ENCODE measurements around the gene KLK11. TPM values are rescaled to one million over a fixed set of nuclear protein-coding genes. Genes with fewer than 3 reads are reported as not detected.
A peak's percentile ranks its signal among the peaks of the same experiment; 100 is the strongest.

The KLK11 gene
- total and polyA plus RNA-seq, 2 of the 8 experiments (the other 6 are each of a cell fraction or from before 2014, with no cell fraction given): 0.45 TPM; not detected in 1

DNA sequence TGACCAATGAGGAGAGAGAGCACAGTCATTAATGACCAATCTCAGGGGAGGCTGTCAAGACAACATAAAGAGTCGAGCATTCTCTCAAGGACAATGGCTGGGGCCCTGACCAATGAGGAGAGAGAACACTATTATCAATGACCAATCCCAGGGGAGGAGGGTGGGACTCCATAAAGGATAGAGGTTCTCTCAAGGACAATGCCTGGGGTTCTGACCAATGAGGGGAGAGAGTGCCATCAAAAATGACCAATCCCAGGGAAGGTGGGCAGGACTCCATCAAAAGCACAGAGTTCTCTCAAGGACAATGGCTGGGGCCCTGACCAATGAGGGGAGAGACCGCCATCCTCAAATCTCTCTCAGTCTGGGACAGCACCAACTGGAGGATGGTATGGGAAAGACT lies 3.3 kb upstream of the KLK11 start:
- CTCF ChIA-PET (ENCODE audit: partially characterized antibody): no interaction called here
- 94% methylated on average over 2 of the region's 2 CpGs; no CpG with 5 or more reads in 1 of the 2 experiments for WGBS, 2 experiments (ENCODE audit: extremely low coverage in 1 of 2, insufficient coverage in 1 of 2, insufficient read length in 1 of 2, insufficient replicate concordance in 2 of 2, low coverage in 1 of 2, low lambda C conversion rate in 2 of 2, missing lambda C conversion rate in 1 of 2)
- POLR2A ChIA-PET (ENCODE audit: partially characterized antibody): interaction anchor here (1.0 kb wide), 2 partner anchors 10 to 13 kb away, joined by 3 read pairs; partner anchors contain the start of gene KLK10

More for the DNA sequence above, 3.3 kb upstream of the KLK11 start:
- Histone ChIP-seq H3K27ac (ENCODE audit: low read depth, low read length) (no peak overlapping the region), H2BK15ac (ENCODE audit: low read length) (no peak overlapping the region), H3K56ac (replicated peaks; ENCODE audit: insufficient read length, low read depth, low read length) (no peak overlapping the region), H3K27me3 (replicated peaks in 1 of 4; ENCODE audit: control insufficient read depth in 3 of 4, extremely low read depth in 1 of 4, insufficient read depth in 3 of 4, low read length in 3 of 4) (no peaks in the 10 kb centered on the region; a peak in 1 of 7 replicates), H2BK5ac (ENCODE audit: low read depth, low read length) (no peak overlapping the region), H4K20me1 (replicated peaks in 1 of 2; ENCODE audit: control insufficient read depth in 1 of 2, insufficient read depth in 2 of 2, low read length in 2 of 2) (no peaks in the 10 kb centered on the region), H3K18ac (ENCODE audit: extremely low read depth, low read length) (no peak overlapping the region), H3K79me1 (ENCODE audit: low read depth, low read length) (no peaks in the 10 kb centered on the region; the same call in 1 of the 2 replicates), H2AFZ (ENCODE audit: low read length) (no peak overlapping the region), H4K8ac (ENCODE audit: extremely low read depth, insufficient read depth, low read length) (no peak overlapping the region), H4K91ac (replicated peaks; ENCODE audit: insufficient read length, low read length) (no peak overlapping the region), H2BK120ac (replicated peaks; ENCODE audit: low read depth, low read length) (no peak overlapping the region), H2BK20ac (ENCODE audit: low read length) (no peak overlapping the region), H3K9me3 (ENCODE audit: insufficient read depth in 2 of 2, low read depth in 1 of 2, low read length in 1 of 2) (no peaks in the 10 kb centered on the region), H3K4me3 (ENCODE audit: extremely low read depth in 1 of 4, insufficient read depth in 2 of 4, low read depth in 3 of 4, low read length in 4 of 4) (no peak overlapping the region), H3K4me1 (replicated peaks in 1 of 4; ENCODE audit: control insufficient read depth in 3 of 4, insufficient read depth in 4 of 4, low read length in 3 of 4) (peaks cover 3 to 26% (median 16%) of the 10 kb centered on the region in 4 experiments), H3K14ac (ENCODE audit: insufficient read length) (no peak overlapping the region), H3K9ac (replicated peaks in 1 of 4; ENCODE audit: extremely low read depth in 1 of 4, low read depth in 3 of 4, low read length in 3 of 4) (no peak overlapping the region), H4K5ac (ENCODE audit: insufficient read length, low read depth, low read length) (no peak overlapping the region), H3K4me2 (ENCODE audit: insufficient read depth in 1 of 2, low read depth in 2 of 2, low read length in 2 of 2) (no peak overlapping the region), H3K4ac (replicated peaks; ENCODE audit: insufficient read length, low read depth, low read length) (no peak overlapping the region), H3K79me2 (ENCODE audit: control insufficient read depth in 1 of 2, insufficient read depth in 2 of 2, low read length in 2 of 2) (no peaks in the 10 kb centered on the region), H2BK12ac (ENCODE audit: low read depth, low read length) (no peak overlapping the region), H2AK5ac (ENCODE audit: low read depth, low read length) (no peak overlapping the region), H3K23ac (ENCODE audit: insufficient read length) (no peak overlapping the region), H3K36me3 (ENCODE audit: control insufficient read depth in 2 of 4, insufficient read depth in 4 of 4, low read length in 3 of 4) (no peaks in the 10 kb centered on the region), H3K23me2 (ENCODE audit: low read depth, low read length) (no peaks in the 10 kb centered on the region)
- TF ChIP-seq, protein P1, sequence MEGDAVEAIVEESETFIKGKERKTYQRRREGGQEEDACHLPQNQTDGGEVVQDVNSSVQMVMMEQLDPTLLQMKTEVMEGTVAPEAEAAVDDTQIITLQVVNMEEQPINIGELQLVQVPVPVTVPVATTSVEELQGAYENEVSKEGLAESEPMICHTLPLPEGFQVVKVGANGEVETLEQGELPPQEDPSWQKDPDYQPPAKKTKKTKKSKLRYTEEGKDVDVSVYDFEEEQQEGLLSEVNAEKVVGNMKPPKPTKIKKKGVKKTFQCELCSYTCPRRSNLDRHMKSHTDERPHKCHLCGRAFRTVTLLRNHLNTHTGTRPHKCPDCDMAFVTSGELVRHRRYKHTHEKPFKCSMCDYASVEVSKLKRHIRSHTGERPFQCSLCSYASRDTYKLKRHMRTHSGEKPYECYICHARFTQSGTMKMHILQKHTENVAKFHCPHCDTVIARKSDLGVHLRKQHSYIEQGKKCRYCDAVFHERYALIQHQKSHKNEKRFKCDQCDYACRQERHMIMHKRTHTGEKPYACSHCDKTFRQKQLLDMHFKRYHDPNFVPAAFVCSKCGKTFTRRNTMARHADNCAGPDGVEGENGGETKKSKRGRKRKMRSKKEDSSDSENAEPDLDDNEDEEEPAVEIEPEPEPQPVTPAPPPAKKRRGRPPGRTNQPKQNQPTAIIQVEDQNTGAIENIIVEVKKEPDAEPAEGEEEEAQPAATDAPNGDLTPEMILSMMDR (IDR thresholded peaks at IDR 0.05; ENCODE audit: control extremely low read depth in 1 of 3, insufficient read depth in 1 of 3, low read depth in 1 of 3, low read length in 3 of 3): peak in 1 of 3 experiments; percentile 26; a peak in 1 of 4 replicates
- TF ChIP-seq TEAD4 (IDR thresholded peaks at IDR 0.05; ENCODE audit: low read depth, low read length) (0 out of 2 replicates have a peak, but pooled peaks have one; percentile 16), SP1 (IDR thresholded peaks at IDR 0.05; ENCODE audit: low read depth, low read length) (peak; percentile 74; the same call in 1 of the 2 replicates), KDM1A (IDR thresholded peaks at IDR 0.05; ENCODE audit: borderline replicate concordance, low read length) (no peak)
- FAIRE-seq: no peak
- DNase-seq (ENCODE audit: low read depth in 1 of 2, low spot score in 2 of 2): no peak

Data from H1 (cell line).